K562 (cell line): ENCODE results near the gene UQCRFS1. TPM values are rescaled to one million over a fixed set of nuclear protein-coding genes. Genes with fewer than 3 reads are reported as not detected.

ENCODE experiments used
- BRD9 ChIP-seq: fragments of 450-650 bp; IDR thresholded peaks from 2 replicates; pipeline ENCODE4 v1.6.1; 2018; ENCODE audit warnings: low read depth; ENCODE audit not compliant: partially characterized antibody
- CEBPB ChIP-seq: fragments of 450-650 bp; IDR thresholded peaks from 2 replicates; pipeline ENCODE4 v1.6.1; 2016; ENCODE audit warnings: missing genetic modification characterization, missing compliant biosample characterization
- HES1 ChIP-seq: fragments of 450-650 bp; IDR thresholded peaks from 2 replicates; pipeline ENCODE4 v1.6.1; 2016; ENCODE audit warnings: low read depth, mild to moderate bottlenecking, moderate library complexity
- HMBOX1 ChIP-seq: sonication (generic); IDR thresholded peaks from 2 replicates; pipeline ENCODE4 v1.6.1; 2016
- PKNOX1 ChIP-seq: fragments of 450-650 bp; IDR thresholded peaks from 2 replicates; pipeline ENCODE4 v1.6.1; 2016
- RAD21 ChIP-seq, 2 experiments: fragments of 250-450 bp in 1 of 2; fragments of 450-650 bp in 1 of 2; sonication (Bioruptor Pico) in 1 of 2; formaldehyde crosslinking in 1 of 2; IDR thresholded peaks in 1 of 2; conservative IDR thresholded peaks in 1 of 2; 2 replicates each; pipeline versions ENCODE4 v1.4.0 to v1.8.0; 2020 to 2022; ENCODE audit warnings: mild to moderate bottlenecking in 2 of 2, moderate library complexity in 1 of 2
- REST ChIP-seq, 2 experiments: fragments of 450-650 bp; formaldehyde crosslinking in 1 of 2; IDR thresholded peaks; 2 replicates each; pipeline versions ENCODE4 v1.4.0 to v1.6.1; 2014 to 2020; ENCODE audit warnings: mild to moderate bottlenecking in 2 of 2, borderline replicate concordance in 1 of 2, low read depth in 1 of 2
- SMC3 ChIP-seq: conservative IDR thresholded peaks from 2 replicates; pipeline ENCODE4 v1.6.1; 2011; ENCODE audit warnings: low read depth, low read length, improper control_type of control experiment; ENCODE audit not compliant: insufficient read depth
- STAT5A ChIP-seq: IDR thresholded peaks from 2 replicates; pipeline ENCODE4 v1.6.1; 2012; ENCODE audit warnings: low read length, inconsistent platforms, borderline replicate concordance
- ZNF436 ChIP-seq: fragments of 250-450, 450-650 bp; sonication (Bioruptor Pico); formaldehyde crosslinking; IDR thresholded peaks from 2 replicates; pipeline ENCODE4 v1.7.0; 2020; ENCODE audit warnings: mild to moderate bottlenecking
- ZNF668 ChIP-seq: fragments of 250-450 bp; sonication (Bioruptor Pico); IDR thresholded peaks from 2 replicates; pipeline ENCODE4 v1.8.0; 2022; ENCODE audit warnings: mild to moderate bottlenecking, inconsistent platforms
- polyA plus RNA-seq, 8 experiments: library from polyadenylated mRNA; depleted of rRNA in 4 of 8; stranded (reverse) in 5 of 8; unstranded in 3 of 8; fragments of >200 nt; fragmentation: Nextera tagmentation in 2 of 8; fragmentation: Illumina TruSeq in 1 of 8; extraction: Ambion mirVana in 2 of 8; extraction: Trizol in 1 of 8; gene quantifications; 2 replicates each; pipeline versions ENCODE4 v1.2.1 to v1.2.3, GENCODE V29; 2011 to 2014; ENCODE audit warnings: inconsistent platforms in 1 of 8, missing spikeins in 1 of 8
- total RNA-seq, 7 experiments: library from RNA; depleted of rRNA in 6 of 7; stranded (reverse); fragments of >200 nt in 6 of 7; fragmentation: Illumina TruSeq in 2 of 7; extraction: Trizol in 2 of 7; gene quantifications; 2 replicates each; pipeline versions ENCODE4 v1.2.1 to v1.2.3, GENCODE V29; 2011 to 2021; ENCODE audit warnings: low replicate concordance in 1 of 7
- TF ChIP-seq, protein P1 (sequence below), 3 experiments: IDR thresholded peaks in 2 of 3; conservative IDR thresholded peaks in 1 of 3; 2 replicates each; pipeline ENCODE4 v1.5.1; 2011 to 2012; ENCODE audit warnings: low read length in 3 of 3, mild to moderate bottlenecking in 3 of 3, control low read depth in 2 of 3, improper control_type of control experiment in 1 of 3, inconsistent platforms in 1 of 3, low read depth in 1 of 3, mixed read lengths in 1 of 3, moderate library complexity in 1 of 3; ENCODE audit not compliant: insufficient read depth in 2 of 3

UQCRFS1 gene
- total and polyA plus RNA-seq, 9 of the 15 experiments (the other 6 are each of a cell fraction or from before 2014, with no cell fraction given): 10.8 to 110 (median 64.7) TPM

GRCh38 chr19:29260477-29261317 lies 47.7 kb upstream of the UQCRFS1 start (continued):
- TF ChIP-seq, protein P1, sequence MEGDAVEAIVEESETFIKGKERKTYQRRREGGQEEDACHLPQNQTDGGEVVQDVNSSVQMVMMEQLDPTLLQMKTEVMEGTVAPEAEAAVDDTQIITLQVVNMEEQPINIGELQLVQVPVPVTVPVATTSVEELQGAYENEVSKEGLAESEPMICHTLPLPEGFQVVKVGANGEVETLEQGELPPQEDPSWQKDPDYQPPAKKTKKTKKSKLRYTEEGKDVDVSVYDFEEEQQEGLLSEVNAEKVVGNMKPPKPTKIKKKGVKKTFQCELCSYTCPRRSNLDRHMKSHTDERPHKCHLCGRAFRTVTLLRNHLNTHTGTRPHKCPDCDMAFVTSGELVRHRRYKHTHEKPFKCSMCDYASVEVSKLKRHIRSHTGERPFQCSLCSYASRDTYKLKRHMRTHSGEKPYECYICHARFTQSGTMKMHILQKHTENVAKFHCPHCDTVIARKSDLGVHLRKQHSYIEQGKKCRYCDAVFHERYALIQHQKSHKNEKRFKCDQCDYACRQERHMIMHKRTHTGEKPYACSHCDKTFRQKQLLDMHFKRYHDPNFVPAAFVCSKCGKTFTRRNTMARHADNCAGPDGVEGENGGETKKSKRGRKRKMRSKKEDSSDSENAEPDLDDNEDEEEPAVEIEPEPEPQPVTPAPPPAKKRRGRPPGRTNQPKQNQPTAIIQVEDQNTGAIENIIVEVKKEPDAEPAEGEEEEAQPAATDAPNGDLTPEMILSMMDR (IDR thresholded peaks at IDR 0.05 in 2 of 3, conservative IDR thresholded peaks at IDR 0.05 in 1 of 3; ENCODE audit: insufficient read depth in 2 of 3, low read depth in 1 of 3, low read length in 3 of 3): peak; percentile 65 to 74 (median 73)
- TF ChIP-seq STAT5A: no peak
- TF ChIP-seq HES1: no peak
- no peak for TF ChIP-seq HMBOX1
- no peak for TF ChIP-seq ZNF668 (CRISPR knock-in tag)
- TF ChIP-seq SMC3: peak; percentile 55; the same call in 1 of the 2 replicates
- TF ChIP-seq BRD9: no peak
- TF ChIP-seq RAD21 (CRISPR knock-in tag; conservative IDR thresholded peaks at IDR 0.05 in 1 of 2, IDR thresholded peaks at IDR 0.05 in 1 of 2): peak; percentile 23 to 73; a peak in 3 of 4 replicates
- TF ChIP-seq CEBPB (tag): peak; percentile 92
- TF ChIP-seq ZNF436 (CRISPR knock-in tag): no peak
- TF ChIP-seq REST (IDR thresholded peaks at IDR 0.05; ENCODE audit: borderline replicate concordance): peak; percentile 45; the same call in 1 of the 2 replicates
- TF ChIP-seq REST (CRISPR knock-in tag; IDR thresholded peaks at IDR 0.05; ENCODE audit: low read depth): no peak
- TF ChIP-seq PKNOX1: 0 out of 2 replicates have a peak, but pooled peaks have one; percentile 31
